Fibroblast of lung (primary cell): ENCODE data around the gene DLGAP3. TPM values are rescaled to one million over a fixed set of nuclear protein-coding genes. Genes with fewer than 3 reads are reported as not detected.

Source experiments
- DNase-seq, 2 donors: peaks; one replicate each; pipeline versions ENCODE4 v3.0.0 to v3.0.0-alpha.2; 2010; ENCODE audit warnings: low read depth in 2 of 2
- H2AFZ ChIP-seq: 2 replicates; pipeline ENCODE4 v1.5.1; 2012; ENCODE audit warnings: low read length, control low read depth, inconsistent platforms
- H3K27ac ChIP-seq: 2 replicates; pipeline ENCODE4 v1.5.1; 2011; ENCODE audit warnings: low read length, control low read depth; ENCODE audit not compliant: insufficient read depth
- H3K27me3 ChIP-seq: 2 replicates; pipeline ENCODE4 v1.5.1; 2011; ENCODE audit warnings: mild to moderate bottlenecking, low read length; ENCODE audit not compliant: control insufficient read depth, insufficient read depth
- H3K36me3 ChIP-seq: 2 replicates; pipeline ENCODE4 v1.5.1; 2011; ENCODE audit warnings: low read length; ENCODE audit not compliant: control insufficient read depth, insufficient read depth
- H3K4me1 ChIP-seq: 2 replicates; pipeline ENCODE4 v1.5.1; 2011; ENCODE audit warnings: low read length; ENCODE audit not compliant: control insufficient read depth, insufficient read depth; ENCODE audit errors: extremely low read depth
- H3K4me2 ChIP-seq: 2 replicates; pipeline ENCODE4 v1.5.1; 2011; ENCODE audit warnings: low read length, control low read depth; ENCODE audit not compliant: insufficient read depth; ENCODE audit errors: extremely low read depth
- H3K4me3 ChIP-seq, 4 experiments: fragments of 200-600 bp in 1 of 4; sonication (generic) in 1 of 4; replicated peaks in 1 of 4; 2 replicates each; pipeline ENCODE4 v1.5.1; 2011 to 2016; ENCODE audit warnings: low read length in 4 of 4, low read depth in 3 of 4, mild to moderate bottlenecking in 3 of 4, control low read depth in 2 of 4, inconsistent platforms in 1 of 4, mixed read lengths in 1 of 4; ENCODE audit not compliant: insufficient read depth in 1 of 4; ENCODE audit errors: control extremely low read depth in 1 of 4
- H3K79me2 ChIP-seq: 2 replicates; pipeline ENCODE4 v1.5.1; 2012; ENCODE audit warnings: mild to moderate bottlenecking, low read length, inconsistent platforms; ENCODE audit not compliant: control insufficient read depth, insufficient read depth
- H3K9ac ChIP-seq: 2 replicates; pipeline ENCODE4 v1.5.1; 2011; ENCODE audit warnings: mild to moderate bottlenecking, low read length, control low read depth; ENCODE audit not compliant: insufficient read depth
- H3K9me3 ChIP-seq: 2 replicates; pipeline ENCODE4 v1.5.1; 2012; ENCODE audit warnings: low read depth, low read length; ENCODE audit not compliant: control insufficient read depth, insufficient read depth
- H4K20me1 ChIP-seq: 2 replicates; pipeline ENCODE4 v1.5.1; 2011; ENCODE audit warnings: low read length; ENCODE audit not compliant: control insufficient read depth, insufficient read depth; ENCODE audit errors: extremely low read depth
- EZH2 ChIP-seq: IDR thresholded peaks from 2 replicates; pipeline ENCODE4 v1.5.1; 2012; ENCODE audit warnings: low read length, control low read depth, mild to moderate bottlenecking; ENCODE audit errors: missing control alignments
- polyA plus RNA-seq, 2 donors: library from polyadenylated mRNA; depleted of rRNA in 1 of 2; stranded (reverse) in 1 of 2; unstranded in 1 of 2; fragments of >200 nt; gene quantifications; 2 replicates each; pipeline ENCODE4 v1.2.1, GENCODE V29; 2011 to 2012; ENCODE audit warnings: missing spikeins in 1 of 2
- total RNA-seq: library from RNA; depleted of rRNA; stranded (reverse); fragments of >200 nt; gene quantifications from 2 replicates; pipeline ENCODE4 v1.2.1, GENCODE V29; 2014
- TF ChIP-seq, protein P1 (sequence below), 2 donors: IDR thresholded peaks in 1 of 2; conservative IDR thresholded peaks in 1 of 2; 1 replicate in 1 of 2; 2 replicates in 1 of 2; pipeline ENCODE4 v1.5.1; 2011 to 2012; ENCODE audit warnings: low read length in 2 of 2, control low read depth in 1 of 2, inconsistent platforms in 1 of 2, low read depth in 1 of 2, mild to moderate bottlenecking in 1 of 2

DLGAP3 gene
- total and polyA plus RNA-seq, 2 donors (not counting 1 experiment from before 2014, with no cell fraction given), result not detected

DNA sequence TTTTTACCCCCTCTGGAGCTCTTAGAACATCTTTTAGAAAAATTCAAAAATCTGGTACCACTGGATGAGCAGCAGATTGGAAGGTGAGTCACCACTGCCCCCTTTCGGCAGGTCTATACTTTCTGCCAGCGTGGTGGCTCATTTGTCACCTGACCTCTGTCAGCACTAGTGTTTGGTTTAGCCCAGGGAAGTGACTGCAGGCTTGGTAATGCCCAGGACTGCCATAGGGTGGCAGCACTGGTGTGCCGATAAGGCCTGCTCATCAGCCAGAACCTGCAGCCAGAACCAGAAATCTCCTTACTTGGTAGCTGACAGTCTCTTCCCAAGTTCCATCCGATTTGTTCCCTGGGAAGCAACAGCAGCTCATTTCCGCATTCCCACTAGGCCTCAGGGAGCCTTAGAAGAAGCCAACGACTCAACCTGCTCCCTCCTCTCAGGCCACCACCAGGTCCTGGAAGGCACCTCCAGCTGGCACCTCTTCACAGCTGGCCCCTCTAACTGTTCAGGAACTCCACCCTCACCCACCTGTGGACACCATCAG, 76.7 kb downstream of the DLGAP3 start:
- H4K20me1 ChIP-seq, result peaks cover 1% of the 10 kb centered on the region
- H3K9me3 ChIP-seq, result no peaks in the 10 kb centered on the region
- H3K4me3 ChIP-seq, result no peak overlapping the region
- DNase-seq, result peak; percentile 91 to 95
- no peak for TF ChIP-seq EZH2
- TF ChIP-seq, protein P1, sequence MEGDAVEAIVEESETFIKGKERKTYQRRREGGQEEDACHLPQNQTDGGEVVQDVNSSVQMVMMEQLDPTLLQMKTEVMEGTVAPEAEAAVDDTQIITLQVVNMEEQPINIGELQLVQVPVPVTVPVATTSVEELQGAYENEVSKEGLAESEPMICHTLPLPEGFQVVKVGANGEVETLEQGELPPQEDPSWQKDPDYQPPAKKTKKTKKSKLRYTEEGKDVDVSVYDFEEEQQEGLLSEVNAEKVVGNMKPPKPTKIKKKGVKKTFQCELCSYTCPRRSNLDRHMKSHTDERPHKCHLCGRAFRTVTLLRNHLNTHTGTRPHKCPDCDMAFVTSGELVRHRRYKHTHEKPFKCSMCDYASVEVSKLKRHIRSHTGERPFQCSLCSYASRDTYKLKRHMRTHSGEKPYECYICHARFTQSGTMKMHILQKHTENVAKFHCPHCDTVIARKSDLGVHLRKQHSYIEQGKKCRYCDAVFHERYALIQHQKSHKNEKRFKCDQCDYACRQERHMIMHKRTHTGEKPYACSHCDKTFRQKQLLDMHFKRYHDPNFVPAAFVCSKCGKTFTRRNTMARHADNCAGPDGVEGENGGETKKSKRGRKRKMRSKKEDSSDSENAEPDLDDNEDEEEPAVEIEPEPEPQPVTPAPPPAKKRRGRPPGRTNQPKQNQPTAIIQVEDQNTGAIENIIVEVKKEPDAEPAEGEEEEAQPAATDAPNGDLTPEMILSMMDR (conservative IDR thresholded peaks at IDR 0.05 in 1 of 2, IDR thresholded peaks at IDR 0.05 in 1 of 2; ENCODE audit: low read depth in 1 of 2, low read length in 2 of 2), result peak; percentile 96 to 98
- H3K27ac ChIP-seq, result no peak overlapping the region
- H3K79me2 ChIP-seq, result peaks cover 33% of the 10 kb centered on the region
- no peak overlapping the region for H3K9ac ChIP-seq
- no peaks in the 10 kb centered on the region for H3K27me3 ChIP-seq
- H3K4me2 ChIP-seq, result no peak overlapping the region
- peaks cover 4% of the 10 kb centered on the region for H3K36me3 ChIP-seq
- H2AFZ ChIP-seq, result no peak overlapping the region
- peaks cover 8% of the 10 kb centered on the region for H3K4me1 ChIP-seq

DNA sequence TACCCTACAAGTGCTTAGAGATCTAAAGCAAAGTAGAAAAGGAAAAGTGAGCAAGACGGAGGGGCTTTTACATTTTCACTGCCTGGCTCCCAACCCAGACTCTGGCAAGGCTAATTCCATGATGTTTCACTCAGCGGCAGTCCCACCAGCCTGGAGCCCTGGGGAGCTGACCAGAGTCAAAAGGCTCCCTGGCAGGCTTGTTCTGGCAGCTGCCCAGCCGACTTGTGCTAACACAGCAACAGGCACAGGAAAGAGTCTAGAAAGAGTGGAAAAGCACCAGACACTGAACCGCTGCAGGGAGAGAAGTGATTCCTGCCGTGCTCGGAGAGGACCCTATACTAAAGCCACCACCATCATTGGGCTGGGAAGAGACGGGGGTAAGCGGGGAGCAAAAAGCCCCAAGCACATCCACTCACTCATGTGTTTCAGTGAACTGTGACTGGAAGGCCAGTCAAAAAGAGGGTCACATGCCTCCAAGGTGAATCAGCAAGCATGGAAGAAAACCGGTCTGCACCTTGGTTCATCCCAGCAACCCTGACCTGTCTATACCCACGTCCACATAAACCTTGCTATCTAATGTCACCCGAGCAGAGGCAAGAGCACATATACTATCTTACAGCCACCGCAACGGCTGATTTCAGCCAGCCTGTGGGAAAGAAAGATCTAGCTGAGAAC, 77.9 kb downstream of the DLGAP3 start:
- H3K4me1 ChIP-seq, result peaks cover 8% of the 10 kb centered on the region
- no peak overlapping the region for H3K4me2 ChIP-seq
- H4K20me1 ChIP-seq, result peaks cover 1% of the 10 kb centered on the region
- DNase-seq, result peak in 1 of 2 donors; percentile 14
- no peaks in the 10 kb centered on the region for H3K9me3 ChIP-seq
- H3K36me3 ChIP-seq, result peaks cover 4% of the 10 kb centered on the region
- no peak for TF ChIP-seq EZH2
- TF ChIP-seq, protein P1 (conservative IDR thresholded peaks at IDR 0.05 in 1 of 2, IDR thresholded peaks at IDR 0.05 in 1 of 2; ENCODE audit: low read depth in 1 of 2, low read length in 2 of 2), result no peak
- H3K4me3 ChIP-seq, result no peak overlapping the region
- H3K27ac ChIP-seq, result no peak overlapping the region
- H2AFZ ChIP-seq, result no peak overlapping the region
- no peak overlapping the region for H3K9ac ChIP-seq
- H3K27me3 ChIP-seq, result no peaks in the 10 kb centered on the region
- peaks cover 22% of the 10 kb centered on the region for H3K79me2 ChIP-seq

DNA sequence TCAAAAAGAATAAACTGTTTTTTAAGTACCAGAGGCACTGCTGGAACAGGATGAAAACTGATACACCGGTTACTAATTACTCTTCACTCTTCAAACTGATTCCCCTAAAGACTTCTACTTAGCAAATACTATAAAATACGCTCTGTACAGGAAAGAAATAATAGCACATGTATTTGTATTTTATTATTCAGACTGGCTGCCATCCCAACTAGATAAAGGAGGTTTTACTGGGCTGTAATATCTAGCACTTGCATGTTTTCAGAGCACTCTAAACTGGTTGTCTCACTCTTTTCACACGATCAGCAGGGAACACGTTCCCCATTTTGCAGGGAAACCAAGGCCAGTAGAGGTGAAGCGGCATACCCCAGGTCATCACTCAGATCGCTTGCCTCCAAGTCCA, 79.1 kb downstream of the DLGAP3 start:
- H4K20me1 ChIP-seq, result peaks cover 1% of the 10 kb centered on the region
- no peaks in the 10 kb centered on the region for H3K9me3 ChIP-seq
- H3K79me2 ChIP-seq, result peaks cover 16% of the 10 kb centered on the region
- H3K36me3 ChIP-seq, result peaks cover 3% of the 10 kb centered on the region
- H3K4me3 ChIP-seq, result no peak overlapping the region
- no peak overlapping the region for H3K4me2 ChIP-seq
- no peak overlapping the region for H3K9ac ChIP-seq
- peaks cover 8% of the 10 kb centered on the region for H3K4me1 ChIP-seq
- TF ChIP-seq, protein P1 (conservative IDR thresholded peaks at IDR 0.05 in 1 of 2, IDR thresholded peaks at IDR 0.05 in 1 of 2; ENCODE audit: low read depth in 1 of 2, low read length in 2 of 2), result no peak
- TF ChIP-seq EZH2, result no peak
- H2AFZ ChIP-seq, result no peak overlapping the region
- H3K27ac ChIP-seq, result no peak overlapping the region
- no peaks in the 10 kb centered on the region for H3K27me3 ChIP-seq
- no peak for DNase-seq
